ENCODE measurements around the gene SORCS3.

SORCS3 gene

DNA sequence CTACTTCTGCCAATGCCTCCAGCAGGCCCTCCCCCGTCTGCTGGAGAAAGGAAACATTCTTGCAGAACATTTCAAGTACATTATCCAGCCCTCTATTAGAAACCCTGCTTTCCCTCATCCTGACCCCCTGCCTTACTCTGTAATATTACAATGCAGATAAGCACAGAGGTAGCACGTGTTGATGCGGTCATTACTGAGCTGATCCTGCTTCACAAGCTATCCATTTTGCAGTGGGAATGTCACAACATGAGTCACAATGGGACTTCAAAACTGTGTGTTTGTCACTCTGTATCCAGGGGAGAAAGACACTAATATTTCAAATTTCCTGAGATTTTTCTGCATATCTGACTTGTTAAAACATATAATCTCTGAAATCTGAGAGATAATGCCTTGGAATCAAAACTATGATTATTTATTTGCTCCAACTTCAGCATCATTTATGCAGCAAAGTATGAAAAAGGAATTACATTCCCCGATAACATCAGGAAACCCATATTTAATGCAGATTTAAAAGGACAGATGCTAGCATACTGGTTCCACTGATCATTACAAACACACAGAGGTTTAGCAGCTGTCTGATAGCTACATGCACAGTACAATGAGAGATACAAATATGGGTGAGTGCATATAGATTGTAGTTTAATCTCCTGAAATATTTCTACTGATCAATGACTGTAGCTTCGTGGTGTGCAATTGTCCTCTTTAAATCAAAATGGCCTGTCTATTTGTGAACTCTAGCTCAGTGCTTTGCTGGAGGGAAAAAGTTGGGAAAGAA is 239.7 kb downstream of the SORCS3 start:
- H3K27ac ChIP-seq = no peak overlapping the region
- no peak for DNase-seq (ENCODE audit: low spot score)
- TF ChIP-seq, protein P1, sequence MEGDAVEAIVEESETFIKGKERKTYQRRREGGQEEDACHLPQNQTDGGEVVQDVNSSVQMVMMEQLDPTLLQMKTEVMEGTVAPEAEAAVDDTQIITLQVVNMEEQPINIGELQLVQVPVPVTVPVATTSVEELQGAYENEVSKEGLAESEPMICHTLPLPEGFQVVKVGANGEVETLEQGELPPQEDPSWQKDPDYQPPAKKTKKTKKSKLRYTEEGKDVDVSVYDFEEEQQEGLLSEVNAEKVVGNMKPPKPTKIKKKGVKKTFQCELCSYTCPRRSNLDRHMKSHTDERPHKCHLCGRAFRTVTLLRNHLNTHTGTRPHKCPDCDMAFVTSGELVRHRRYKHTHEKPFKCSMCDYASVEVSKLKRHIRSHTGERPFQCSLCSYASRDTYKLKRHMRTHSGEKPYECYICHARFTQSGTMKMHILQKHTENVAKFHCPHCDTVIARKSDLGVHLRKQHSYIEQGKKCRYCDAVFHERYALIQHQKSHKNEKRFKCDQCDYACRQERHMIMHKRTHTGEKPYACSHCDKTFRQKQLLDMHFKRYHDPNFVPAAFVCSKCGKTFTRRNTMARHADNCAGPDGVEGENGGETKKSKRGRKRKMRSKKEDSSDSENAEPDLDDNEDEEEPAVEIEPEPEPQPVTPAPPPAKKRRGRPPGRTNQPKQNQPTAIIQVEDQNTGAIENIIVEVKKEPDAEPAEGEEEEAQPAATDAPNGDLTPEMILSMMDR (conservative IDR thresholded peaks at IDR 0.05; ENCODE audit: low read depth) = no peak
- ChIA-PET POLR2A (ENCODE audit: low non-redundant PET) (no interaction called here), CTCF (no interaction called here)

DNA sequence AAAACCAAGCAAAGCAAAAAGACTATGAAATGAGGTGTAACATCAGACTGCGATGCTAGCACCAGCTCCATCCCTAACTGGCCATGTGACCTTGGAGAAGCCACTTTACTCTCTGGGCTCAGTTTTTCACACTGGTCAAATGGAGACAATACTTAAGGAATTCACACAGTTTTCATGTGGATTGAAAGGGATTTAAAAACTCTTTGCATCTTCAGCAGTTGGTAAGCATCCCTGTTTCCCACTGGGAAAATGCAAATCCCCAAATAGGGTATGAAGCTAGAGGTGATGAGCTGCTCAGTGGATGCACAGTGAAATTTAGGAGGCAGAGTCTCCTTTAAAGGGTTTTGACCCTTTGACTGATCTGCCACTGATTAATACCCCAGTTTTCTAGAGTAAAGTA is 240.7 kb downstream of the SORCS3 start:
- ChIA-PET POLR2A (ENCODE audit: low non-redundant PET) (no interaction called here), CTCF (no interaction called here)
- no peak for DNase-seq (ENCODE audit: low spot score)
- no peak overlapping the region for H3K27ac ChIP-seq
- TF ChIP-seq, protein P1 (conservative IDR thresholded peaks at IDR 0.05; ENCODE audit: low read depth) = no peak

DNA sequence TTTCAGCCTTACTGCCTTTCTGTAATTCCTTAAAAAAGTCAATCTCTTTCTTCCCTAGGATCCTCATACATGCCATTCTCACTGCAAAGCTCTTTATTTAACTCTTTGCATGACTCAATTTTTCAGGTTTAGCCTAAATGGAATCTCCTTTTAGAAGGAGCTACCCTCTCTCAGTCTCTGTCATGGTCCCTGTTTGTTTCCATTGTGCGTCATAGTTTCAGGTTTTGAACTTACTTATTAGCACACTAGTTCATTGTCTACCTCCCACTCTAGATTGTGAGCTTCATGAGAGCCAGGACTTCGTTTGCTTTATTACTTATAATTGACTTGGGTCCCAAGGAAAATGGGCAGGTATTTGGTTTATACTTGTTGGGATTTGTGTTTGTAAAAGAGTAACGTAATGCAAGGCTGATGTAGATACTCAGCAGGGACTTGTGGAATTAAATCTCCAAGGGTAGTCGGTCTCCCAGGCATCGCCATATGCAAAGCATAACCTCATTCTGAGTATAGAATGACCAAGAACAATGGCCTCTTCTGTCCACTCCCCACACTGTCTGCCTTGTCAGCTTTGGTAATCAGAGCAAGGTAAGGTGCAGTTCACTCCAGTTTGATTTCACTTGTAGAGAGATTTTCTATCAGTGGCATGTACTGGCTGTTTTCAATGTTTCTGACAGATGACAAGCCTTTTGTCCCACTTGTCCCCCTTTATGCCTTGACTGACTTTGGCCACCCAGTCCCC is 252.0 kb downstream of the SORCS3 start:
- DNase-seq (ENCODE audit: low spot score) = no peak
- no peak overlapping the region for H3K27ac ChIP-seq
- TF ChIP-seq, protein P1 (conservative IDR thresholded peaks at IDR 0.05; ENCODE audit: low read depth) = no peak
- CTCF ChIA-PET = interaction anchor here (1.5 kb wide), 1 partner anchor 31 kb away, joined by 6 read pairs; no protein-coding TSS in a partner anchor
- POLR2A ChIA-PET (ENCODE audit: low non-redundant PET) = no interaction called here

DNA sequence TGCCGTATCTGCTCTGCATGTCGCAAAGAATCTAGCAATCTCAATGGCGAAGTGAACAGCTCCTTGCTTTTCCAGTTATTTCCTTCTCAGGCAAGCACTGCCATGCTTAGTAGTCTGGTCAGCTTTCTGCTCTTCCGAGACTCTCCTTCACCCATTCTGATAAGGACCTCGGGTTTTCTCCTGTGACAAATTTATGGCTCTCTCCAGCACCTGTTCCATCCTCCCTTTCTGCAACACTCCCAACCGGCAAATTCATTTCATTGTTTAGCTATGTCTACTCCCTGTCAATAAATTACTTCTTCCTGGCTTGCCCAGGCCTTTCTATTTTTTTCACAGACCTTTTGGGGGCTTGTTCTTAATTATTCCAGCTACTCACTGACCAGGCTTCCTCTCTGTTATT is 252.6 kb downstream of the SORCS3 start:
- POLR2A ChIA-PET (ENCODE audit: low non-redundant PET) = no interaction called here
- CTCF ChIA-PET = interaction anchor here (1.5 kb wide), 1 partner anchor 31 kb away, joined by 6 read pairs; no protein-coding TSS in a partner anchor
- DNase-seq (ENCODE audit: low spot score) = no peak
- TF ChIP-seq, protein P1 (conservative IDR thresholded peaks at IDR 0.05; ENCODE audit: low read depth) = no peak
- H3K27ac ChIP-seq = no peak overlapping the region

DNA sequence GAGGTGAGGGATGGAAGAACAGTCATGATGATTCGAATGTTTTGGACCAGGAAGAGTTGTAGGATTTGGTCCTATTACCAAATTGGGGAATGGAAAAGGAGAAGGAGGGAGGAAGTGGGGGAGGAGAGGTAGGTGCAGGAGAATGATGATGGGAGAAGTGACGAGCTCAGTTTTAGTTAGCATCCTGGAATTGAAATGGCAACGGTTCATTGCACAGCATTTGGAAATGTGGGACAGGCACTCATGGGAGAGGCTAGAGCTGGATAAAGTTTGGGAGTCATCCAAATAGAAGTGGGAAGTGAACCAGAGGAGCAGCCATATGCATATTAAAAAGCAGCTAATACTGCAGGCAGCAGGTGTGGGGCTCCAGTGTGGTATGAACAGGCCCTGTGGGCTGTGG is 253.6 kb downstream of the SORCS3 start:
- ChIA-PET POLR2A (ENCODE audit: low non-redundant PET) (no interaction called here), CTCF (interaction anchor here (0.5 to 1.5 kb wide), 3 partner anchors 30 to 148 kb away, joined by 3 to 6 read pairs (median 3); no protein-coding TSS in a partner anchor)
- TF ChIP-seq, protein P1 (conservative IDR thresholded peaks at IDR 0.05; ENCODE audit: low read depth) = no peak
- DNase-seq (ENCODE audit: low spot score) = no peak
- no peak overlapping the region for H3K27ac ChIP-seq

DNA sequence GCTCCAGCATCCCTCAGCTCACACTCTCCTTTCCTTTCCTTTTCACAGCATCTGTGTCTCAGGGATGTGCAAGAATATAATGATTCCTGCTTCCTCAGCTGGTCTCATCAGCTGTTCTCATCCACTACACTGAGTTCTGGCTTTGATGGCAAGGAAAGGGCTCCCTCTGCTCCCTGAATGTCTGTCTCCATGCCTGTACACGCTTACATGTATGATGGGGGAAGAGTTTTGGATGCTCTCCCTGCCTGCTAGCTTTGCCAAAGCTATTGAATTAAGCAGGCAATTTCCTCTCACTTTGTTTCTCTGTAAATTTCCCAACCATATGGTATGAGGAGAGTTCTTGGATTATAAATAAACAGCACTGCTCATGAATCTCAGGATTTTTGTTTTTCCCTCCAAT is 254.5 kb downstream of the SORCS3 start:
- TF ChIP-seq, protein P1 (conservative IDR thresholded peaks at IDR 0.05; ENCODE audit: low read depth) = no peak
- CTCF ChIA-PET = interaction anchor here (0.6 kb wide), 1 partner anchor 15 kb away, joined by 3 read pairs; no protein-coding TSS in a partner anchor
- POLR2A ChIA-PET (ENCODE audit: low non-redundant PET) = no interaction called here
- no peak overlapping the region for H3K27ac ChIP-seq
- no peak for DNase-seq (ENCODE audit: low spot score)

All from RWPE1 (cell line).